GM12878 (cell line): ENCODE data around the gene VEGFB. TPM values are rescaled to one million over a fixed set of nuclear protein-coding genes. Genes with fewer than 3 reads are reported as not detected.

Experiments used
- ATAC-seq: fragments of 200-7000 bp; cut with Tn5 transposase; 3 replicates; pipeline ENCODE4 v1.9.1; 2020; ENCODE audit warnings: mild to moderate bottlenecking, moderate library complexity
- BruUV-seq: library from RNA; stranded (reverse); fragments of 400-500 nt; replicated peaks from 2 replicates; lab custom pipeline; 2021; lab: Mats Ljungman, UMichigan
- CTCF ChIA-PET: fragments of 300-600 bp; sonication (Branson Sonifier 250); formaldehyde crosslinking; extraction: SDS; loops from one replicate; lab custom pipeline; 2021; ENCODE audit warnings: inconsistent platforms; lab: Yijun Ruan, JAX
- POLR2A ChIA-PET: fragments of 350-600 bp; formaldehyde crosslinking; extraction: SDS; loops from one replicate; lab custom pipeline; 2021; ENCODE audit warnings: inconsistent platforms; lab: Charles Lee
- RAD21 ChIA-PET: fragments of 300-600 bp; sonication (Branson Sonifier 250); formaldehyde crosslinking; loops from one replicate; lab custom pipeline; 2023; ENCODE audit warnings: antibody characterized with exemption; ENCODE audit not compliant: unreplicated experiment; lab: Charles Lee
- SMC1A ChIA-PET: fragments of 300-600 bp; sonication (Branson Sonifier 250); formaldehyde crosslinking; loops from one replicate; lab custom pipeline; 2023; ENCODE audit not compliant: unreplicated experiment, uncharacterized antibody; lab: Charles Lee
- DNase-seq: peaks from one replicate; pipeline ENCODE4 v3.0.0-alpha.2; 2011; ENCODE audit warnings: low read depth, low spot score
- FAIRE-seq: peaks from 3 replicates; lab custom pipeline; 2011; peaks lifted over from hg19 to GRCh38; lab: Jason Lieb, UNC
- H2AFZ ChIP-seq: 2 replicates; pipeline ENCODE4 v1.6.0; 2011; ENCODE audit warnings: low read depth, low read length, control low read depth; ENCODE audit not compliant: control insufficient read depth
- H3K27ac ChIP-seq: 2 replicates; pipeline ENCODE4 v1.5.1; 2011; ENCODE audit warnings: control low read depth; ENCODE audit not compliant: control insufficient read depth, insufficient read depth
- H3K27me3 ChIP-seq, 2 experiments: replicated peaks in 1 of 2; 2 replicates each; pipeline versions ENCODE4 v1.6.0 to v1.6.1; 2011; ENCODE audit warnings: low read length in 1 of 2; ENCODE audit not compliant: control insufficient read depth in 2 of 2, insufficient read depth in 2 of 2
- H3K36me3 ChIP-seq, 2 experiments: 2 replicates each; pipeline ENCODE4 v1.5.1; 2011; ENCODE audit warnings: low read length in 1 of 2; ENCODE audit not compliant: control insufficient read depth in 2 of 2, insufficient read depth in 2 of 2
- H3K4me1 ChIP-seq: 2 replicates; pipeline ENCODE4 v1.6.1; 2011; ENCODE audit warnings: mild to moderate bottlenecking, low read length, moderate library complexity, mixed read lengths; ENCODE audit not compliant: control insufficient read depth, insufficient read depth
- H3K4me2 ChIP-seq: 2 replicates; pipeline ENCODE4 v1.6.0; 2011; ENCODE audit warnings: control low read depth; ENCODE audit not compliant: control insufficient read depth, insufficient read depth
- H3K4me3 ChIP-seq: fragments of 200-600 bp; sonication (generic); 2 replicates; pipeline ENCODE4 v1.5.1; 2016
- H3K79me2 ChIP-seq: 2 replicates; pipeline ENCODE4 v1.6.0; 2011; ENCODE audit warnings: low read length; ENCODE audit not compliant: control insufficient read depth, insufficient read depth
- H3K9ac ChIP-seq: 2 replicates; pipeline ENCODE4 v1.8.0; 2011; ENCODE audit warnings: low read length, control low read depth, mixed read lengths; ENCODE audit not compliant: control insufficient read depth, insufficient read depth
- H3K9me3 ChIP-seq: replicated peaks from 3 replicates; pipeline ENCODE4 v1.5.1; 2011; ENCODE audit warnings: mild to moderate bottlenecking, low read length; ENCODE audit not compliant: control insufficient read depth, insufficient read depth
- H4K20me1 ChIP-seq: 2 replicates; pipeline ENCODE4 v1.6.0; 2011; ENCODE audit not compliant: control insufficient read depth, insufficient read depth
- ASH2L ChIP-seq: fragments of 300-600, 200-600 bp; sonication (generic); IDR thresholded peaks from 2 replicates; pipeline ENCODE4 v1.6.1; 2017; ENCODE audit warnings: low read depth, mild to moderate bottlenecking, borderline replicate concordance
- PKNOX1 ChIP-seq: fragments of 450-650 bp; IDR thresholded peaks from 2 replicates; pipeline ENCODE4 v1.6.1; 2016; ENCODE audit warnings: mild to moderate bottlenecking
- ZNF384 ChIP-seq: IDR thresholded peaks from 2 replicates; pipeline ENCODE4 v1.6.1; 2012; ENCODE audit warnings: low read depth, mild to moderate bottlenecking, low read length, improper control_type of control experiment, borderline replicate concordance
- WGBS: methylation state at CpG from one replicate; pipeline ENCODE4 v1.1.6; 2016; ENCODE audit warnings: low lambda C conversion rate; ENCODE audit not compliant: insufficient replicate concordance, insufficient coverage; ENCODE audit errors: missing lambda C conversion rate; 5-methylcytosine and 5-hydroxymethylcytosine counted together
- in situ Hi-C: fragments of 300-500 bp; cut with MboI; formaldehyde crosslinking; loops from 9 replicates; pipeline ENCODE4 v1.14.3; 2018; ENCODE audit warnings: mixed read lengths
- intact Hi-C: fragments of 100-400 bp; cut with micrococcal nuclease; formaldehyde crosslinking; loops from one replicate; pipeline ENCODE4 v1.14.2; 2022; ENCODE audit not compliant: unreplicated experiment
- polyA plus RNA-seq, 11 experiments: library from polyadenylated mRNA; depleted of rRNA in 4 of 11; unstranded in 6 of 11; stranded (reverse) in 5 of 11; fragments of >200 nt; fragmentation: Nextera tagmentation in 4 of 11; fragmentation: Illumina TruSeq in 1 of 11; extraction: Ambion mirVana in 4 of 11; extraction: Trizol in 1 of 11; gene quantifications; 1 replicate in 1 of 11; 2 replicates in 10 of 11; pipeline versions ENCODE4 v1.2.1 to v1.2.3, GENCODE V29; 2011 to 2016; ENCODE audit warnings: inconsistent platforms in 2 of 11, missing spikeins in 2 of 11, low read depth in 1 of 11
- total RNA-seq, 4 experiments: library from RNA; depleted of rRNA in 3 of 4; stranded (reverse); fragments of >200 nt in 3 of 4; fragmentation: Illumina TruSeq in 1 of 4; extraction: Trizol in 1 of 4; gene quantifications; 2 replicates each; pipeline versions ENCODE4 v1.2.1 to v1.2.3, GENCODE V29; 2013 to 2021

Gene VEGFB
- total and polyA plus RNA-seq, 10 of the 15 experiments (the other 5 are each of a cell fraction or from before 2014, with no cell fraction given): 7.0 to 75.8 (median 20.3) TPM

GRCh38 chr11:64235437-64236161 is 1.2 kb downstream of the VEGFB start:
- H3K27ac ChIP-seq: 0 out of 2 replicates have a peak overlapping the region, but pooled peaks have one; percentile 33
- BruUV-seq: TSS peak; percentile 58
- peaks cover 55% of the 10 kb centered on the region for H3K4me1 ChIP-seq
- POLR2A ChIA-PET: interaction anchor here (0.9 to 1.7 kb wide), 3 partner anchors 22 to 30 kb away, joined by 4 to 7 read pairs (median 4); partner anchors contain the start of gene FERMT3
- peak overlapping the region; percentile 83 for H3K4me2 ChIP-seq
- intact Hi-C loops: no loop called here
- FAIRE-seq (no peak), DNase-seq (no peak), ATAC-seq (no peak)
- no peaks in the 10 kb centered on the region for H3K9me3 ChIP-seq
- no peak overlapping the region for H2AFZ ChIP-seq
- in situ Hi-C loops: loop anchor here (25.0 kb wide), 1 partner anchor 1627 kb away; the partner anchor contains the start of genes CFL1, EFEMP2 and MUS81
- H4K20me1 ChIP-seq: no peaks in the 10 kb centered on the region
- peak; percentile 50; the same call in 1 of the 2 replicates for TF ChIP-seq PKNOX1
- no peak for TF ChIP-seq ASH2L
- TF ChIP-seq ZNF384: no peak
- peaks cover 14% of the 10 kb centered on the region for H3K79me2 ChIP-seq
- RAD21 ChIA-PET: no interaction called here
- H3K27me3 ChIP-seq: no peaks in the 10 kb centered on the region
- H3K36me3 ChIP-seq: peaks cover 0 to 5% of the 10 kb centered on the region in 2 experiments; a peak in 2 of 4 replicates
- H3K9ac ChIP-seq: peak overlapping the region; percentile 47
- CTCF ChIA-PET: interaction anchor here (0.6 kb wide), 1 partner anchor 44 kb away, joined by 3 read pairs; no protein-coding TSS in a partner anchor
- SMC1A ChIA-PET: interaction anchor here (0.9 to 1.2 kb wide), 2 partner anchors 9 to 29 kb away, joined by 3 read pairs; partner anchors contain the start of gene FERMT3
- 85% methylated on average over 11 of the region's 12 CpGs for WGBS
- H3K4me3 ChIP-seq: peak overlapping the region; percentile 97
